NCI-H2081 treated with DMSO at 0.1 percent for 48 hours (cell line): Measurements from ENCODE around the gene PTPRN.

Experiments used
- DNase-seq: peaks from one replicate; lab custom pipeline; 2025; lab: John Stamatoyannopoulos, UW

The PTPRN gene

DNA sequence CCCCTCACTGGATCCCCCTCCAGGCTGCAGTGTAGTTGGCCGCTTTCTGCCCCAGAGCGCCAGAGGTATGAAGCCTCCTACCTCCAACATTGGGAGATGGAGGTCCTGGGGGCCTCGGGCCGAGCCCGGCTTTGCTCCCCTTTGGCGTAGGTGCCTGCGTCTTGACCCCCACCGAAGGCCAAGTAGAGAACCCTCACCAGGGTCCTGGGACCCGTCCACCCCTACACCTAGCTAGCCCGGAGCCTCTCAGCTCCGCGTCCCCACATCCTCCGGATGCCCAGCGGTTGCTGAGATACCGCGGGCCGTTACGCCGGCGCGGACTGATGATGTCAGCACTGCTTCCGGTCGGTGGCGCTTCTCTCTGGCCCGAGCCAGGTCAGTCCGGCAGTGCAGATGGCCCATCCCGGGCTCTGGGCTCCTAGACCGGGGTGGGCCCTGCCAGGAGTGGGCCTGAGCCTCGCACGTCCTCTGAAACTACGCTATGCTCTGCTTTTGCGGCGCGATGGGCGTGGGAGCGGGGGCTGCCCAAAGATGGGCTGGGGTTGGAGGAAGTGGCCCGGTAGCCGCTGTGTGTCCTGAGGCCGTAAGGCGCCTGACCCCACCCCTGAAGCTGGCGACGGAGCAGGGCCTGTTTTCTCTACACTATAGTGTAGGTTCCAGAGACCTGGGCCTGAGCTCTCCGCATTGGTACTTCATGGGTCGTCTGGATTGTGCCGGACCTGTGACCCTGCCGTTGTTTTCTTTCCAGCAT lies 63.9 kb downstream of the PTPRN start, which contains the start of the genes GLB1L and STK16:
Gene GLB1L (minus strand): TSS at position 297 of the 751 bp plus-strand sequence. CDS start 1,871 bp downstream, outside the sequence.
Gene STK16 (plus strand): TSS at position 332 of the 751 bp plus-strand sequence. CDS start 521 bp downstream, outside the sequence.
- DNase-seq = no peak

DNA sequence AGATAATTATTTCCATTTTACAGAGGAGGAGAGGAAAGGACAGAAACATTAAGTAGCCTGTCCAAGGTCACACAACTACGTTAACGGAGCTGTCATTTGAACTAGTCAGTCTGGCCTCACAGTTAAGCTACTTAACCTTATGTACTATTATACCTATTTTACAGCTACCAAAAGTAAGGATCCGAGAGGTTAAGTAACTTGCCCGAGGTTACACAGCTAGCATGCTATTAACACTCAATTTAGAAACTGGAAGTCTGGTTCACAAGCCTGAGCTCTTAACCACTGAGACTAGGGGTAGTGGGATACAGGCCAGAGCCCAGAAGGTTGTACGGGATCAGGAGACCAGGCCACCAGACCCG lies 64.4 kb downstream of the PTPRN start:
- no peak for DNase-seq

DNA sequence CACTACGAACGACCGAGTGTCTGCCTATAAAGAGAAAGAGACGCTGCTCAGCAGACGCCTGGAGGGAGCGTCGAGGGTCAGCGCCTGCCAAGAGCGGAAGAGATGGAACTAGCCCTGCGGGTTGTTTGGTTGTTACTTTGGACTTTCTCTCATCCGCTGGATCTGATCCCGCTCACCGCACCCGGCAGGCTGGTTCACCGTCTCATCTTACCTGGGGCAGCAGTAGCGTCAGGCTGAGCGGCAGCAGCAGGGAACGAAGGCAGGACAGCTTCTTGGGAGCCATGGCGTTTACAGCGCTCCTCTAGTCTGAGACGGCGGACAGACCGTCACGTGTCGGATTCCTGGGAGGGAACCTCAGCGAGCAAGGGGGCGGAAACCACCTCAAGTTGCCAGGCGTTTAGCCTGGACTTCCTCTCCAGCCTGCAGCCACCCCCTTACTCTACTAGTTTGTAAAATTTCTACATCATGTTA lies 65.9 kb downstream of the PTPRN start:
- DNase-seq = no peak
